OCI-LY1 (cell line): ENCODE results near the gene ADA.

Source experiments
- H2AFZ ChIP-seq: fragments of 200-600 bp; sonication (generic), shearing (Covaris generic); 2 replicates; pipeline ENCODE4 v1.6.0; 2014; ENCODE audit warnings: antibody characterized with exemption, mild to moderate bottlenecking, low read length
- H3F3A ChIP-seq: fragments of 200-600 bp; sonication (generic), shearing (Covaris generic); 2 replicates; pipeline ENCODE4 v1.6.0; 2014; ENCODE audit warnings: mild to moderate bottlenecking, antibody characterized with exemption, low read length, moderate library complexity; ENCODE audit not compliant: insufficient read depth
- H3K27ac ChIP-seq: fragments of 200-600 bp; sonication (generic); 2 replicates; pipeline ENCODE4 v1.5.1; 2014; ENCODE audit warnings: low read length, mixed run types, mild to moderate bottlenecking, low read depth; ENCODE audit not compliant: poor library complexity, severe bottlenecking
- H3K27me3 ChIP-seq: fragments of 200-600 bp; sonication (generic); 2 replicates; pipeline ENCODE4 v1.6.0; 2014; ENCODE audit warnings: antibody characterized with exemption, mild to moderate bottlenecking, low read length, moderate library complexity; ENCODE audit not compliant: insufficient read depth
- H3K36me3 ChIP-seq: fragments of 200-600 bp; sonication (generic); 2 replicates; pipeline ENCODE4 v1.6.1; 2014; ENCODE audit warnings: mild to moderate bottlenecking, antibody characterized with exemption, low read length, moderate library complexity, mixed read lengths; ENCODE audit not compliant: insufficient read depth
- H3K4me1 ChIP-seq: fragments of 200-600 bp; sonication (generic); 2 replicates; pipeline ENCODE4 v1.5.1; 2014; ENCODE audit warnings: mild to moderate bottlenecking, low read length, moderate library complexity; ENCODE audit not compliant: insufficient read depth, severe bottlenecking
- H3K4me2 ChIP-seq: fragments of 200-600 bp; sonication (generic), shearing (Covaris generic); 2 replicates; pipeline ENCODE4 v1.6.1; 2014; ENCODE audit warnings: low read length
- H3K4me3 ChIP-seq: fragments of 200-600 bp; sonication (generic); 2 replicates; pipeline ENCODE4 v1.5.1; 2014; ENCODE audit warnings: low read length, low read depth, mild to moderate bottlenecking, mixed read lengths; ENCODE audit not compliant: poor library complexity, severe bottlenecking
- H3K79me2 ChIP-seq: fragments of 200-600 bp; shearing (Covaris generic); 2 replicates; pipeline ENCODE4 v1.6.1; 2016; ENCODE audit warnings: mixed run types, low read length, mixed read lengths; ENCODE audit not compliant: insufficient read depth
- H3K9ac ChIP-seq: fragments of 200-600 bp; sonication (generic), shearing (Covaris generic); 2 replicates; pipeline ENCODE4 v1.6.1; 2014; ENCODE audit warnings: mild to moderate bottlenecking, low read length, mixed read lengths
- H3K9me2 ChIP-seq: fragments of 200-600 bp; sonication (generic), shearing (Covaris generic); 2 replicates; pipeline ENCODE4 v1.6.1; 2014; ENCODE audit warnings: low read depth, mild to moderate bottlenecking, low read length, mixed read lengths
- H3K9me3 ChIP-seq: fragments of 200-600 bp; shearing (Covaris generic); 2 replicates; pipeline ENCODE4 v1.6.1; 2014; ENCODE audit warnings: low read length, mixed read lengths
- H4K20me1 ChIP-seq: fragments of 200-600 bp; sonication (generic), shearing (Covaris generic); 2 replicates; pipeline ENCODE4 v1.6.0; 2016; ENCODE audit warnings: mild to moderate bottlenecking, low read length; ENCODE audit not compliant: insufficient read depth
- EZH2 ChIP-seq: fragments of 200-600 bp; sonication (generic), shearing (Covaris generic); IDR thresholded peaks from 2 replicates; pipeline ENCODE4 v1.8.0; 2017; ENCODE audit warnings: borderline replicate concordance, mixed run types, mild to moderate bottlenecking, antibody characterized with exemption, low read length, moderate library complexity, mixed read lengths
- TF ChIP-seq, protein P1 (sequence below): fragments of 200-600 bp; sonication (generic), shearing (Covaris generic); IDR thresholded peaks from 2 replicates; pipeline ENCODE4 v1.5.1; 2017; ENCODE audit warnings: mild to moderate bottlenecking, antibody characterized with exemption, low read length, moderate library complexity, mixed read lengths

Gene ADA

DNA sequence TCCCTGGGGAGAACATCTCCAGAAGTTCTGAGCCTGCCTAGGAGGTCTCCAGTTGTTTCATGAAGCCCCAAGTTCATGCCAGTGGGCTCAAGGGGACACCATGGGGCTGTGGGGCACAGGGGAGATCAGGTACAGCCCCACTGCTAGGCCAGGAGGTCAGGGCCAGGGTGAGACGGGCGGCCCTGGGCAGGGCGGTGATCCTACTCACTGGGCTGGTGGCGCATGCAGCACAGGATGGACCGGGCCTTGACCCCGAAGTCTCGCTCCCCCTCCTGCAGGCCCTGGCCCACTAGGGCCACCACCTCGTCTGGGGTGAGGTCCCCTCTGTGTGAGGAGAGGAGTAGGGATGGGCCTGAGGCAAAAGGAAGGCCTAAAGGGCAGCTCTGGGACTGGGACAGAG, 26.1 kb downstream of the ADA start:
- H3K4me2 ChIP-seq: no peak overlapping the region
- no peak overlapping the region for H2AFZ ChIP-seq
- no peaks in the 10 kb centered on the region for H3F3A ChIP-seq
- no peaks in the 10 kb centered on the region for H3K4me1 ChIP-seq
- no peaks in the 10 kb centered on the region for H3K79me2 ChIP-seq
- no peaks in the 10 kb centered on the region for H3K9me2 ChIP-seq
- H3K27me3 ChIP-seq: no peaks in the 10 kb centered on the region
- no peak overlapping the region for H3K4me3 ChIP-seq
- H4K20me1 ChIP-seq: no peaks in the 10 kb centered on the region
- TF ChIP-seq, protein P1, sequence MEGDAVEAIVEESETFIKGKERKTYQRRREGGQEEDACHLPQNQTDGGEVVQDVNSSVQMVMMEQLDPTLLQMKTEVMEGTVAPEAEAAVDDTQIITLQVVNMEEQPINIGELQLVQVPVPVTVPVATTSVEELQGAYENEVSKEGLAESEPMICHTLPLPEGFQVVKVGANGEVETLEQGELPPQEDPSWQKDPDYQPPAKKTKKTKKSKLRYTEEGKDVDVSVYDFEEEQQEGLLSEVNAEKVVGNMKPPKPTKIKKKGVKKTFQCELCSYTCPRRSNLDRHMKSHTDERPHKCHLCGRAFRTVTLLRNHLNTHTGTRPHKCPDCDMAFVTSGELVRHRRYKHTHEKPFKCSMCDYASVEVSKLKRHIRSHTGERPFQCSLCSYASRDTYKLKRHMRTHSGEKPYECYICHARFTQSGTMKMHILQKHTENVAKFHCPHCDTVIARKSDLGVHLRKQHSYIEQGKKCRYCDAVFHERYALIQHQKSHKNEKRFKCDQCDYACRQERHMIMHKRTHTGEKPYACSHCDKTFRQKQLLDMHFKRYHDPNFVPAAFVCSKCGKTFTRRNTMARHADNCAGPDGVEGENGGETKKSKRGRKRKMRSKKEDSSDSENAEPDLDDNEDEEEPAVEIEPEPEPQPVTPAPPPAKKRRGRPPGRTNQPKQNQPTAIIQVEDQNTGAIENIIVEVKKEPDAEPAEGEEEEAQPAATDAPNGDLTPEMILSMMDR: no peak
- TF ChIP-seq EZH2: no peak
- H3K9ac ChIP-seq: no peak overlapping the region
- no peaks in the 10 kb centered on the region for H3K9me3 ChIP-seq
- peaks cover 43% of the 10 kb centered on the region for H3K36me3 ChIP-seq
- no peak overlapping the region for H3K27ac ChIP-seq

DNA sequence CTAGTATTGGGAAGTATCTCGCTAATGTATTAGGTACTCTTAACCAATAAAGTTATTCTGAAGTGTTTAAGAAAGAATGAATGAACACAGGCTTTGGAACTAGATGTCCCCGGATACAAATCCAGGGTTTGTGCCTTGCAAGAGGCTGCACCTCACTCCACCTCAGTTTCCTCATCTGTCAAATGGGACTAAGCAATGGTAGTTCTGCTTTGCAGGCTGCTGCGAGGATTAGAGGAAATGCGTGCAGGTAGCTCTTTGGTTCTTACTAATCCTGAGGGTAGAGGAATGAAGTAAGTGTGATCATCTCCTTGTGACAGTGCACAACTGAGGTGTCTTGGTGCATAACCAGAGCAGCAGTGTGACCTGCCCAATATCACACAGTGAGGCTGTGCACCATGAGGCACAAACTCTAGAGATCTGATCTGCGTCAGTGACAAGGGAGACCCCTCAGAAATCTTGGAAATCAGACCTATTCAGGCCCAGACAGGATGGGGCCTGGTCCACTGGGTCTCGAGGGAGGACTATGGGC, 26.7 kb downstream of the ADA start:
- no peaks in the 10 kb centered on the region for H3F3A ChIP-seq

DNA sequence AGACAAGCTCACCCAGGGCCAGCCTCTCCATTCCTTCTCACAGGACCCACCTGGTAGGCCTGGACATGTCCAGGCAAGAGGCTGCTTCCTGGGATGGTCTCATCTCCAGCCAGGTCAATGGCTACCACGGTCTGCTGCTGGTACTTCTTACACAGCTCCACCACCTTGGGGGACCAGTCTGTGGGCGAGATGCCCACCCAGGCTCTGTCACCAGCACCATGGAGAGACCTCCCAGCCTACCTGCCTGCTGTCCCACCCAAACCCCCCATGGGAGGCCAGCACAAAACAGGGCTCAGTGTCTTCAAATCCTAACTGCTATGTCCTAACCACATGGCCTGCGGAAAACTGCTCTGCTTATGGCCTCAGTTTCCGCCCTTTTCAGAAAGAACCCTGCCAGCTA, 27.3 kb downstream of the ADA start:
- TF ChIP-seq, protein P1: no peak
- no peak overlapping the region for H2AFZ ChIP-seq
- H3K9ac ChIP-seq: no peak overlapping the region
- no peak overlapping the region for H3K4me3 ChIP-seq
- H3F3A ChIP-seq: no peaks in the 10 kb centered on the region
- no peaks in the 10 kb centered on the region for H3K27me3 ChIP-seq
- H4K20me1 ChIP-seq: no peaks in the 10 kb centered on the region
- H3K4me1 ChIP-seq: peaks cover 4% of the 10 kb centered on the region
- no peak overlapping the region for H3K27ac ChIP-seq
- no peaks in the 10 kb centered on the region for H3K9me3 ChIP-seq
- no peaks in the 10 kb centered on the region for H3K9me2 ChIP-seq
- no peak overlapping the region for H3K4me2 ChIP-seq
- H3K79me2 ChIP-seq: no peaks in the 10 kb centered on the region
- peaks cover 55% of the 10 kb centered on the region for H3K36me3 ChIP-seq

More for the DNA sequence above, 26.7 kb downstream of the ADA start:
- Histone ChIP-seq H3K9ac (no peak overlapping the region), H3K4me2 (no peak overlapping the region), H4K20me1 (no peaks in the 10 kb centered on the region), H3K27me3 (no peaks in the 10 kb centered on the region), H3K4me1 (no peaks in the 10 kb centered on the region), H3K9me2 (no peaks in the 10 kb centered on the region), H3K9me3 (no peaks in the 10 kb centered on the region), H3K36me3 (peaks cover 48% of the 10 kb centered on the region), H3K79me2 (no peaks in the 10 kb centered on the region), H3K27ac (no peak overlapping the region), H2AFZ (no peak overlapping the region), H3K4me3 (no peak overlapping the region)
- no peak for TF ChIP-seq EZH2
- TF ChIP-seq, protein P1: no peak
